Vagina (tissue), 2 donors: ENCODE measurements around the gene AHR. TPM values are rescaled to one million over a fixed set of nuclear protein-coding genes. Genes with fewer than 3 reads are reported as not detected.

ENCODE experiments used
- DNase-seq, 2 donors: peaks; one replicate each; pipeline ENCODE4 v3.0.0-alpha.2; 2017; ENCODE audit errors: extremely low spot score in 2 of 2
- H3K27ac ChIP-seq: fragments of 200-600 bp; sonication (generic); one replicate; pipeline ENCODE4 v1.5.1; 2019
- H3K27me3 ChIP-seq: fragments of 200-600 bp; sonication (generic); one replicate; pipeline ENCODE4 v1.5.1; 2019
- H3K36me3 ChIP-seq, 2 donors: fragments of 200-600 bp; sonication (generic); one replicate each; pipeline ENCODE4 v1.5.1; 2017 to 2019
- H3K4me1 ChIP-seq: fragments of 200-600 bp; sonication (generic); one replicate; pipeline ENCODE4 v1.5.1; 2019
- H3K4me3 ChIP-seq, 2 donors: fragments of 200-600 bp; sonication (generic); 1 replicate in 1 of 2; 2 replicates in 1 of 2; pipeline ENCODE4 v1.5.1; 2016 to 2019
- H3K9me3 ChIP-seq: fragments of 200-600 bp; sonication (generic); one replicate; pipeline ENCODE4 v1.5.1; 2019
- CTCF ChIP-seq, 3 experiments: fragments of 450-650 bp in 2 of 3; fragments of 200-600 bp in 1 of 3; sonication (generic) in 1 of 3; IDR thresholded peaks; one replicate each; pipeline ENCODE4 v1.5.1; 2017 to 2019; ENCODE audit warnings: antibody characterized with exemption in 3 of 3, mild to moderate bottlenecking in 2 of 3, moderate library complexity in 2 of 3
- POLR2A ChIP-seq, 2 donors: fragments of 450-650 bp; IDR thresholded peaks; one replicate each; pipeline ENCODE4 v1.6.1; 2017; ENCODE audit warnings: antibody characterized with exemption in 2 of 2, mild to moderate bottlenecking in 2 of 2, moderate library complexity in 2 of 2
- POLR2AphosphoS5 ChIP-seq, 2 donors: sonication (generic); formaldehyde crosslinking; IDR thresholded peaks; one replicate each; pipeline ENCODE4 v1.9.0; 2017; ENCODE audit warnings: antibody characterized with exemption in 2 of 2, mild to moderate bottlenecking in 2 of 2, low read depth in 1 of 2; ENCODE audit not compliant: insufficient read depth in 1 of 2
- intact Hi-C: fragments of 100-400 bp; cut with DNase I; formaldehyde crosslinking; loops from one replicate; pipeline ENCODE4 v1.15.1; 2023
- total RNA-seq: library from RNA; depleted of rRNA; stranded (reverse); fragments of >200 nt; gene quantifications from one replicate; pipeline ENCODE4 v1.2.3, GENCODE V29; 2016

The AHR gene
- total RNA-seq, 1 donor from 2014 or later, result 122 TPM

GRCh38 chr7:17365775-17366174 is 67.3 kb downstream of the AHR start:
- TF ChIP-seq CTCF (IDR thresholded peaks at IDR 0.05), result no peak
- no peak for TF ChIP-seq POLR2AphosphoS5 (IDR thresholded peaks at IDR 0.05; ENCODE audit: insufficient read depth in 1 of 2, low read depth in 1 of 2)
- no peak for TF ChIP-seq POLR2A (IDR thresholded peaks at IDR 0.05)
- H3K4me3 ChIP-seq, result no peak overlapping the region
- no peaks in the 10 kb centered on the region for H3K36me3 ChIP-seq
- no peaks in the 10 kb centered on the region for H3K9me3 ChIP-seq
- H3K27me3 ChIP-seq, result no peaks in the 10 kb centered on the region
- no peak overlapping the region for H3K27ac ChIP-seq
- intact Hi-C loops, result no loop called here
- no peak for DNase-seq
- peaks cover 13% of the 10 kb centered on the region for H3K4me1 ChIP-seq

- H3K4me1 ChIP-seq, result peaks cover 30% of the 10 kb centered on the region
- H3K27me3 ChIP-seq, result no peaks in the 10 kb centered on the region
- DNase-seq, result no peak
- no peak overlapping the region for H3K4me3 ChIP-seq
- H3K27ac ChIP-seq, result no peak overlapping the region
- H3K9me3 ChIP-seq, result no peaks in the 10 kb centered on the region
- TF ChIP-seq POLR2AphosphoS5 (IDR thresholded peaks at IDR 0.05; ENCODE audit: insufficient read depth in 1 of 2, low read depth in 1 of 2), result no peak
- no peak for TF ChIP-seq POLR2A (IDR thresholded peaks at IDR 0.05)
- TF ChIP-seq CTCF (IDR thresholded peaks at IDR 0.05), result no peak
- H3K36me3 ChIP-seq, result no peaks in the 10 kb centered on the region
- intact Hi-C loops, result no loop called here
Measured at GRCh38 chr7:17367502-17367901, 69.0 kb downstream of the AHR start.

GRCh38 chr7:17368856-17369524 is 70.5 kb downstream of the AHR start:
- TF ChIP-seq POLR2AphosphoS5 (IDR thresholded peaks at IDR 0.05; ENCODE audit: insufficient read depth in 1 of 2, low read depth in 1 of 2) (no peak), POLR2A (IDR thresholded peaks at IDR 0.05) (no peak), CTCF (IDR thresholded peaks at IDR 0.05) (no peak)
- H3K36me3 ChIP-seq, result no peaks in the 10 kb centered on the region
- intact Hi-C loops, result no loop called here
- no peak overlapping the region for H3K27ac ChIP-seq
- H3K27me3 ChIP-seq, result no peaks in the 10 kb centered on the region
- peaks cover 30% of the 10 kb centered on the region for H3K4me1 ChIP-seq
- no peak overlapping the region for H3K4me3 ChIP-seq
- H3K9me3 ChIP-seq, result no peaks in the 10 kb centered on the region
- DNase-seq, result no peak

- no peak for DNase-seq
- TF ChIP-seq POLR2AphosphoS5 (IDR thresholded peaks at IDR 0.05; ENCODE audit: insufficient read depth in 1 of 2, low read depth in 1 of 2) (peak in 1 of 2 donors; percentile 30), POLR2A (IDR thresholded peaks at IDR 0.05) (no peak), CTCF (IDR thresholded peaks at IDR 0.05) (no peak)
- intact Hi-C loops, result no loop called here
- Histone ChIP-seq H3K9me3 (no peaks in the 10 kb centered on the region), H3K27ac (peak overlapping the region; percentile 48), H3K4me1 (peaks cover 30% of the 10 kb centered on the region), H3K36me3 (no peaks in the 10 kb centered on the region), H3K27me3 (no peaks in the 10 kb centered on the region), H3K4me3 (no peak overlapping the region)
Measured at GRCh38 chr7:17369691-17370426, 71.4 kb downstream of the AHR start.
